ENCODE measurements around the gene PKLR.

GRCh38 chr1:155324037-155324716 lies 22.9 kb upstream of the PKLR start:
- TF ChIP-seq CTCF (IDR thresholded peaks at IDR 0.05; ENCODE audit: borderline replicate concordance, extremely low read depth, low read length, poor library complexity, severe bottlenecking) (no peak), EZH2 (IDR thresholded peaks at IDR 0.05; ENCODE audit: borderline replicate concordance, low read depth, low read length, severe bottlenecking) (no peak)

Measured in DND-41 (cell line).